ENCODE data around the gene CTPS1.

GRCh38 chr1:40958210-40958609 is 21.3 kb upstream of the CTPS1 start:
- no peak for TF ChIP-seq PATZ1 (CRISPR knock-in tag; IDR thresholded peaks at IDR 0.05; ENCODE audit: borderline replicate concordance)
- no peak for TF ChIP-seq TOX (CRISPR knock-in tag; IDR thresholded peaks at IDR 0.05; ENCODE audit: borderline replicate concordance)
- no peak for TF ChIP-seq SNAI2 (CRISPR knock-in tag; IDR thresholded peaks at IDR 0.05)
- TF ChIP-seq ARNTL (CRISPR knock-in tag; IDR thresholded peaks at IDR 0.05; ENCODE audit: borderline replicate concordance, low read depth), result no peak
- TF ChIP-seq ZFP3 (CRISPR knock-in tag; IDR thresholded peaks at IDR 0.05), result no peak
- TF ChIP-seq ZC3H10 (CRISPR knock-in tag; IDR thresholded peaks at IDR 0.05), result no peak
- no peak for TF ChIP-seq CREB5 (CRISPR knock-in tag; IDR thresholded peaks at IDR 0.05; ENCODE audit: low read depth)
- TF ChIP-seq ZNF8 (CRISPR knock-in tag; IDR thresholded peaks at IDR 0.05), result peak; percentile 92
- no peak for TF ChIP-seq TSHZ2 (CRISPR knock-in tag; IDR thresholded peaks at IDR 0.05)
- no peak for TF ChIP-seq OSR1 (CRISPR knock-in tag; IDR thresholded peaks at IDR 0.05)
- TF ChIP-seq ZFP30 (CRISPR knock-in tag; IDR thresholded peaks at IDR 0.05), result no peak
- TF ChIP-seq RARB (CRISPR knock-in tag; IDR thresholded peaks at IDR 0.05), result no peak
- TF ChIP-seq POU6F1 (CRISPR knock-in tag; IDR thresholded peaks at IDR 0.05; ENCODE audit: borderline replicate concordance, low read depth), result no peak

Data from SK-N-SH treated with all-trans-retinoic acid at 6 μM for 48 hours (cell line).